Measurements from ENCODE around the gene TAF11L9. TPM values are rescaled to one million over a fixed set of nuclear protein-coding genes. Genes with fewer than 3 reads are reported as not detected.
"Not testable (repeated sequence)": the region's sequence is repeated elsewhere in the genome, so short reads cannot be mapped to it uniquely, and the experiment has no call there.

Gene TAF11L9
- total RNA-seq = not detected in 2 replicates

DNA sequence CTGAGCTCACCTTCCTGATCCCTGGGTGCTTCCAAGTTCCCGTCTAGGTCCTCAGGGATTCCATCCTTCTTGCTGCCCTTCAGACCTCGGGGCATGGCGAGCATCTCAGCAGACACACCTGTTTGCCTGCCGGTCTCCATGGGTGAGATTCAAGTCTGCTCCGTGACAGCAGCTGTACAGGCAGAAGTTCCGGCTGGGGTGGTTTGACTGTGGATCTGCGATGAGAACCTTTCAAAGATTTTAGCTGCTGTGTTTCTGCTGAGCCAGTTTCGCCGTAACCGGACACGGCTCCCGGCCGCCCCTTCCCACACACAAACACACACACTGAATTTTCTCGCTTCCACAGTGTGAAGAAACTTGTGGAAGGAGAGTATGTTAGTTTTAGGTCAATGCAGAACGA, at the start of gene TAF11L9:
Gene TAF11L9 (minus strand): TSS at position 140 of the 400 bp plus-strand sequence.
- H3K4me3 Mint-ChIP-seq (ENCODE audit: low read depth); H3K9me3 Mint-ChIP-seq; H3K27ac Mint-ChIP-seq; DNase-seq (ENCODE audit: low spot score); intact Hi-C loops (cut with micrococcal nuclease); H3K27me3 Mint-ChIP-seq (ENCODE audit: low read depth); H3K4me1 Mint-ChIP-seq (ENCODE audit: low read depth); H3K36me3 Mint-ChIP-seq (ENCODE audit: low read depth): not testable (repeated sequence)

DNA sequence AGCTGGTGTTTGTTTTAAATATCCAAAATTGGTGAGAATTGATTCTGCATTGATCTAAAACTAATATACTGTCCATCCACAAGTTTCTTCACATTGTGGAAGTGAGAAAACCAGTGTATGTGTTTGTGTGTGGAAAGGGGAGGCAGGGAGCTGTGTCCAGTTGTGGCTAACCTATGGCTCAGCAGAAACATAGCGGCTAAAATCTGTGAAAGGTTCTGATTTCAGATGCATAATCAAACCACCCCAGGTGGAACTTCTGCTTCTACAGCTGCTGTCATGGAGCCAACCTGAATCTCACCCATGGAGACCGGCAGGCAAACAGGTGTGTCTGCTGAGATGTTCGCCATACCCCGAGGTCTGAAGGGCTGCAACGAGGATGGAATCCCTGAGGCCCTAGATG, 40.0 kb upstream of the TAF11L9 start, which contains the start of gene TAF11L14:
Gene TAF11L14 (plus strand): TSS at position 301 of the 400 bp plus-strand sequence.
- H3K36me3 Mint-ChIP-seq (ENCODE audit: low read depth) = no peaks in the 10 kb centered on the region
- intact Hi-C loops (cut with micrococcal nuclease) = no loop called here
- no peaks in the 10 kb centered on the region for H3K27me3 Mint-ChIP-seq (ENCODE audit: low read depth)
- no peak within 1 kb of the TSS for H3K27ac Mint-ChIP-seq
- no peaks in the 10 kb centered on the region for H3K4me1 Mint-ChIP-seq (ENCODE audit: low read depth)
- DNase-seq (ENCODE audit: low spot score) = no peak
- no peak within 1 kb of the TSS for H3K4me3 Mint-ChIP-seq (ENCODE audit: low read depth)
- H3K9me3 Mint-ChIP-seq = peaks cover 39% of the 10 kb centered on the region

DNA sequence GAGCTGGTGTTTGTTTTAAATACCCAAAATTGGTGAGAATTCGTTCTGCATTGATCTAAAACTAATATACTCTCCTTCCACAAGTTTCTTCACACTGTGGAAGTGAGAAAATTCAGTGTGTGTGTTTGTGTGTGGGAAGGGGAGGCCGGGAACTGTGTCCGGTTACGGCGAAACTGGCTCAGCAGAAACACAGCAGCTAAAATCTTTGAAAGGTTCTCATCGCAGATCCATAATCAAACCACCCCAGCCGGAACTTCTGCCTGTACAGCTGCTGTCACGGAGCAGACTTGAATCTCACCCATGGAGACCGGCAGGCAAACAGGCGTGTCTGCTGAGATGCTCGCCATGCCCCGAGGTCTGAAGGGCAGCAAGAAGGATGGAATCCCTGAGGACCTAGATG, 37.6 kb upstream of the TAF11L9 start, which contains the start of gene TAF11L13:
Gene TAF11L13 (plus strand): TSS at position 301 of the 400 bp plus-strand sequence.
- H3K36me3 Mint-ChIP-seq (ENCODE audit: low read depth); H3K27ac Mint-ChIP-seq; H3K27me3 Mint-ChIP-seq (ENCODE audit: low read depth); H3K4me1 Mint-ChIP-seq (ENCODE audit: low read depth); intact Hi-C loops (cut with micrococcal nuclease); DNase-seq (ENCODE audit: low spot score); H3K4me3 Mint-ChIP-seq (ENCODE audit: low read depth): not testable (repeated sequence)
- H3K9me3 Mint-ChIP-seq = peaks cover 33% of the 10 kb centered on the region

DNA sequence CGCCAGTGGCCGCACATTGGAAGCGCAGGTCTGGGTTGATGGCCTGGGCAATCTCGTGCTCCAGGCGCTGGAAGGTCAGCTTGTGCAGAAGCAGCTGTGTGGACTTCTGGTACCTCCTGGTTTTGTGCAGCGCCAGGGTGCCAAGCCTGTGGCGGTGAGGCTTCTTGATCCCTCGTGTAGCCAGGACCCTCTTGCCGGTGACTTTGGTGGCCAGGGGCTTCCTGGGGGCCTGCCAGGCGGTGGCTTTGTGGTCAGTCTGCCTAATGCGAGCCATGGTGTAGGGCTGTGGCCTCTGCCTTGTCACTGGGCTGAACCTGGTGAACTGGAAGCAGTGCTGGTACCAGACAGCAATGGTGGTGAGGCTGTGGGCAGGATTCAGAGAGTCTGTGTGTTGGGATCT, 31.5 kb upstream of the TAF11L9 start:
- no peaks in the 10 kb centered on the region for H3K4me1 Mint-ChIP-seq (ENCODE audit: low read depth)

GRCh38 chr5:17620627-17621026, 26.4 kb upstream of the TAF11L9 start:
- no peak overlapping the region for H3K4me3 Mint-ChIP-seq (ENCODE audit: low read depth)
- H3K4me1 Mint-ChIP-seq (ENCODE audit: low read depth) = no peaks in the 10 kb centered on the region
- intact Hi-C loops (cut with micrococcal nuclease) = no loop called here
- H3K36me3 Mint-ChIP-seq (ENCODE audit: low read depth) = no peaks in the 10 kb centered on the region
- H3K9me3 Mint-ChIP-seq = peaks cover 29% of the 10 kb centered on the region
- no peak overlapping the region for H3K27ac Mint-ChIP-seq
- DNase-seq (ENCODE audit: low spot score) = no peak
- no peaks in the 10 kb centered on the region for H3K27me3 Mint-ChIP-seq (ENCODE audit: low read depth)

More for the DNA sequence above, 31.5 kb upstream of the TAF11L9 start:
- intact Hi-C loops (cut with micrococcal nuclease) = no loop called here
- Mint-ChIP-seq H3K36me3 (ENCODE audit: low read depth) (no peaks in the 10 kb centered on the region), H3K27ac (no peak overlapping the region), H3K9me3 (peaks cover 17% of the 10 kb centered on the region), H3K4me3 (ENCODE audit: low read depth) (no peak overlapping the region), H3K27me3 (ENCODE audit: low read depth) (no peaks in the 10 kb centered on the region)
- DNase-seq (ENCODE audit: low spot score) = no peak

DNA sequence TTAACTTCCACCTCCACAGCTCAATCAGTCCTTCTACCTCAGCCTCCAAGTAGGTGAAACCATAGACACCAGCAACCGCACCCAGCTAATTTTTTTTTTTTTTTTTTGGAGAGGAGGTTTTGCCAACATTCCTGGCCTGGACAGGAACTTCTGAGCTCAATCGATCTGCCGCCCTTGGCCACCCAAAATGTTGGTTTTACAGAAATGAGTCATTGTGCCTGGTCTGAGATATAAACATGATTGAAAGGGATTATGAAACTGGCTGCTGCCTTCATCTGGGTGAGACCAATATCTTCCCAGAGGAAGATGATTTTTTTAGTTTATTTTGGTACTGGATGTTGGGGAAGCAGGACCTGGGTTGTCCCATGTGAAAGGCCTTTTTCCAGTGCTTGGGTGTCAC, 25.2 kb upstream of the TAF11L9 start:
- no peak overlapping the region for H3K27ac Mint-ChIP-seq
- H3K4me3 Mint-ChIP-seq (ENCODE audit: low read depth) = no peak overlapping the region
- intact Hi-C loops (cut with micrococcal nuclease) = no loop called here
- H3K4me1 Mint-ChIP-seq (ENCODE audit: low read depth) = no peaks in the 10 kb centered on the region
- peaks cover 29% of the 10 kb centered on the region for H3K9me3 Mint-ChIP-seq
- no peaks in the 10 kb centered on the region for H3K36me3 Mint-ChIP-seq (ENCODE audit: low read depth)
- no peaks in the 10 kb centered on the region for H3K27me3 Mint-ChIP-seq (ENCODE audit: low read depth)
- DNase-seq (ENCODE audit: low spot score) = no peak

- no peaks in the 10 kb centered on the region for H3K4me1 Mint-ChIP-seq (ENCODE audit: low read depth)
- H3K4me3 Mint-ChIP-seq (ENCODE audit: low read depth) = no peak overlapping the region
- H3K9me3 Mint-ChIP-seq = peaks cover 33% of the 10 kb centered on the region
- DNase-seq (ENCODE audit: low spot score) = no peak
- intact Hi-C loops (cut with micrococcal nuclease) = no loop called here
- H3K27ac Mint-ChIP-seq = no peak overlapping the region
- no peaks in the 10 kb centered on the region for H3K36me3 Mint-ChIP-seq (ENCODE audit: low read depth)
- no peaks in the 10 kb centered on the region for H3K27me3 Mint-ChIP-seq (ENCODE audit: low read depth)
These were observed 20.8 kb upstream of the TAF11L9 start for GRCh38 chr5:17614872-17615605.

DNA sequence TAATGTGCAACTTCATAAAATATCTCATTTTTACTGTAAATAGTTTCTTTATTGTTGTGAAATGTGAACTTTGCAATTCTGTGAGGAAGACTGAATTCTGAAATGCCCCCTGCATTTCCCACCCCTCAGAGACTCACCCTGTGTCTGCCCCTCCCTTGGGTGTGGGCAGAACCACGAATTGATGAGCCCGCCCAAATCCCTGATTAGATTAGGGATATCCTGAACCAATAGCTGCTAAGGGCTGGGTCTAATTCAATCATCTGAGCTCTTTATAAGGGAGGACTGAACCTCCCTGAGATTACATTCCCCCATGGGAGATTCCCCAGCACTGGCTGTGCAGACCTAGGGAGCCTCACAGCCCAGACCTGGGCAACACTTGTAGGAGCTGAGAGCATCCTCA, 15.9 kb upstream of the TAF11L9 start, which contains the start of gene TAF11L12:
Gene TAF11L12 (plus strand): TSS at position 301 of the 400 bp plus-strand sequence.
- H3K36me3 Mint-ChIP-seq (ENCODE audit: low read depth); DNase-seq (ENCODE audit: low spot score); H3K27ac Mint-ChIP-seq; H3K4me1 Mint-ChIP-seq (ENCODE audit: low read depth); H3K27me3 Mint-ChIP-seq (ENCODE audit: low read depth); H3K4me3 Mint-ChIP-seq (ENCODE audit: low read depth); intact Hi-C loops (cut with micrococcal nuclease): not testable (repeated sequence)
- H3K9me3 Mint-ChIP-seq = peaks cover 42% of the 10 kb centered on the region

DNA sequence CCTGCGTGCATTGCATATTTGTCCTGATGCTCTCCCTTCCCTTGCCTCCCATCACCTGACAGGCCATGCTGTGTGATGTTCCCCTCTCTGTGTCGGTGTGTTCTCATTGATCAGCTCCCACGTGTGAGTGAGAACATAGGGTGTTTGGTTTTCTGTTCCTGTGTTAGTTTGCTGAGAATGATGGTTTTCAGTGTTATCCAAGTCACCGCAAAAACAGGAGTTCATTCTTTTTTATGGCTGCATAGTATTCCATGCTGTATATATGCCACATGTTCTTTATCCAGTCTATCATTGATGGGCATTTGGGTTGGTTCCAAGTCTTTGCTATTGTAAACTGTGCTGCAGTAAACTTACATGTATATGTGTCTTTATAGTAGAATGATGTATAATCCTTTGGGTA, 13.3 kb upstream of the TAF11L9 start:
- H3K27me3 Mint-ChIP-seq (ENCODE audit: low read depth); H3K4me3 Mint-ChIP-seq (ENCODE audit: low read depth); DNase-seq (ENCODE audit: low spot score); H3K27ac Mint-ChIP-seq; H3K4me1 Mint-ChIP-seq (ENCODE audit: low read depth); H3K36me3 Mint-ChIP-seq (ENCODE audit: low read depth); intact Hi-C loops (cut with micrococcal nuclease): not testable (repeated sequence)
- H3K9me3 Mint-ChIP-seq = peaks cover 46% of the 10 kb centered on the region

GRCh38 chr5:17604951-17605350, 10.8 kb upstream of the TAF11L9 start:
- no peaks in the 10 kb centered on the region for H3K4me1 Mint-ChIP-seq (ENCODE audit: low read depth)
- H3K36me3 Mint-ChIP-seq (ENCODE audit: low read depth) = no peaks in the 10 kb centered on the region
- H3K9me3 Mint-ChIP-seq = peaks cover 43% of the 10 kb centered on the region
- no peaks in the 10 kb centered on the region for H3K27me3 Mint-ChIP-seq (ENCODE audit: low read depth)
- no peak overlapping the region for H3K27ac Mint-ChIP-seq
- H3K4me3 Mint-ChIP-seq (ENCODE audit: low read depth) = no peak overlapping the region
- intact Hi-C loops (cut with micrococcal nuclease) = no loop called here
- DNase-seq (ENCODE audit: low spot score) = no peak

GRCh38 chr5:17603880-17604279, 9.7 kb upstream of the TAF11L9 start, which contains the start of gene TAF11L11:
TAF11L11 (plus strand) TSS chr5:17604183.
- H3K27me3 Mint-ChIP-seq (ENCODE audit: low read depth); H3K36me3 Mint-ChIP-seq (ENCODE audit: low read depth); H3K27ac Mint-ChIP-seq; intact Hi-C loops (cut with micrococcal nuclease); DNase-seq (ENCODE audit: low spot score); H3K4me1 Mint-ChIP-seq (ENCODE audit: low read depth); H3K4me3 Mint-ChIP-seq (ENCODE audit: low read depth): not testable (repeated sequence)
- H3K9me3 Mint-ChIP-seq = peaks cover 49% of the 10 kb centered on the region

- H3K4me3 Mint-ChIP-seq (ENCODE audit: low read depth); DNase-seq (ENCODE audit: low spot score); intact Hi-C loops (cut with micrococcal nuclease); H3K27me3 Mint-ChIP-seq (ENCODE audit: low read depth); H3K4me1 Mint-ChIP-seq (ENCODE audit: low read depth); H3K27ac Mint-ChIP-seq; H3K36me3 Mint-ChIP-seq (ENCODE audit: low read depth): not testable (repeated sequence)
- H3K9me3 Mint-ChIP-seq = peaks cover 18% of the 10 kb centered on the region
These were observed 3.5 kb upstream of the TAF11L9 start, which contains the start of gene TAF11L10 for GRCh38 chr5:17597728-17598127. TAF11L10 (minus strand) TSS chr5:17597828.

DNA sequence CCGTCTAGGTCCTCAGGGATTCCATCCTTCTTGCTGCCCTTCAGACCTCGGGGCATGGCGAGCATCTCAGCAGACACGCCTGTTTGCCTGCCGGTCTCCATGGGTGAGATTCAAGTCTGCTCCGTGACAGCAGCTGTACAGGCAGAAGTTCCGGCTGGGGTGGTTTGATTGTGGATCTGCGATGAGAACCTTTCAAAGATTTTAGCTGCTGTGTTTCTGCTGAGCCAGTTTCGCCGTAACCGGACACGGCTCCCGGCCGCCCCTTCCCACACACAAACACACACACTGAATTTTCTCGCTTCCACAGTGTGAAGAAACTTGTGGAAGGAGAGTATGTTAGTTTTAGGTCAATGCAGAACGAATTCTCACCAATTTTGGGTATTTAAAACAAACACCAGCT, 3.3 kb downstream of the TAF11L9 start, which contains the start of gene TAF11L8:
Gene TAF11L8 (minus strand): TSS at position 101 of the 400 bp plus-strand sequence.
- not testable (repeated sequence) for H3K36me3 Mint-ChIP-seq (ENCODE audit: low read depth); DNase-seq (ENCODE audit: low spot score); H3K27ac Mint-ChIP-seq

More for the DNA sequence above, 3.3 kb downstream of the TAF11L9 start, which contains the start of gene TAF11L8:
- H3K9me3 Mint-ChIP-seq; H3K27me3 Mint-ChIP-seq (ENCODE audit: low read depth); intact Hi-C loops (cut with micrococcal nuclease); H3K4me3 Mint-ChIP-seq (ENCODE audit: low read depth); H3K4me1 Mint-ChIP-seq (ENCODE audit: low read depth): not testable (repeated sequence)
